ENCODE measurements around the gene PKM. TPM values are rescaled to one million over a fixed set of nuclear protein-coding genes. Genes with fewer than 3 reads are reported as not detected.
A peak's percentile ranks its signal among the peaks of the same experiment; 100 is the strongest.

Gene PKM
- polyA plus RNA-seq, 1 donor (not counting 4 experiments of a cell fraction or from before 2014, with no cell fraction given), result 3,352 TPM

GRCh38 chr15:72227192-72227586, 3.8 kb downstream of the PKM start:
- dilution Hi-C loops (cut with MboI; ENCODE audit: extremely low pct_ligation_motif_present, low sequenced_read_pairs), result no loop called here
- Histone ChIP-seq H2AFZ (ENCODE audit: control insufficient read depth, low read length) (no peak overlapping the region), H4K20me1 (ENCODE audit: control insufficient read depth, extremely low read depth, insufficient read depth, low read length) (peaks cover 31% of the 10 kb centered on the region), H3K27ac (ENCODE audit: control insufficient read depth, insufficient read depth, low read length) (peak overlapping the region; percentile 99), H3K9ac (ENCODE audit: control insufficient read depth, extremely low read depth, insufficient read depth, low read length) (peak overlapping the region; percentile 96), H3K4me3 (ENCODE audit: control insufficient read depth in 2 of 3, extremely low read depth in 1 of 3, insufficient read depth in 2 of 3, low read depth in 1 of 3, low read length in 3 of 3) (peak overlapping the region; percentile 56 to 93 (median 83)), H3K4me2 (ENCODE audit: control insufficient read depth, extremely low read depth, insufficient read depth, low read depth, low read length) (peak overlapping the region; percentile 89), H3K36me3 (ENCODE audit: control insufficient read depth in 2 of 2, extremely low read depth in 1 of 2, insufficient read depth in 2 of 2, low read length in 2 of 2) (peaks cover 12 to 35% of the 10 kb centered on the region in 2 experiments), H3K4me1 (ENCODE audit: control insufficient read depth, extremely low read depth, insufficient read depth, low read length) (peaks cover 52% of the 10 kb centered on the region), H3K27me3 (ENCODE audit: control insufficient read depth, extremely low read depth, insufficient read depth, low read length) (no peaks in the 10 kb centered on the region), H3K79me2 (ENCODE audit: control insufficient read depth, insufficient read depth, low read length) (peaks cover 79% of the 10 kb centered on the region), H3K9me1 (ENCODE audit: control insufficient read depth, extremely low read depth, insufficient read depth, low read length) (no peaks in the 10 kb centered on the region), H3K9me3 (ENCODE audit: control insufficient read depth, low read depth, low read length) (no peaks in the 10 kb centered on the region)
- no peak for TF ChIP-seq EZH2 (IDR thresholded peaks at IDR 0.05; ENCODE audit: low read length)
- TF ChIP-seq, protein P1, sequence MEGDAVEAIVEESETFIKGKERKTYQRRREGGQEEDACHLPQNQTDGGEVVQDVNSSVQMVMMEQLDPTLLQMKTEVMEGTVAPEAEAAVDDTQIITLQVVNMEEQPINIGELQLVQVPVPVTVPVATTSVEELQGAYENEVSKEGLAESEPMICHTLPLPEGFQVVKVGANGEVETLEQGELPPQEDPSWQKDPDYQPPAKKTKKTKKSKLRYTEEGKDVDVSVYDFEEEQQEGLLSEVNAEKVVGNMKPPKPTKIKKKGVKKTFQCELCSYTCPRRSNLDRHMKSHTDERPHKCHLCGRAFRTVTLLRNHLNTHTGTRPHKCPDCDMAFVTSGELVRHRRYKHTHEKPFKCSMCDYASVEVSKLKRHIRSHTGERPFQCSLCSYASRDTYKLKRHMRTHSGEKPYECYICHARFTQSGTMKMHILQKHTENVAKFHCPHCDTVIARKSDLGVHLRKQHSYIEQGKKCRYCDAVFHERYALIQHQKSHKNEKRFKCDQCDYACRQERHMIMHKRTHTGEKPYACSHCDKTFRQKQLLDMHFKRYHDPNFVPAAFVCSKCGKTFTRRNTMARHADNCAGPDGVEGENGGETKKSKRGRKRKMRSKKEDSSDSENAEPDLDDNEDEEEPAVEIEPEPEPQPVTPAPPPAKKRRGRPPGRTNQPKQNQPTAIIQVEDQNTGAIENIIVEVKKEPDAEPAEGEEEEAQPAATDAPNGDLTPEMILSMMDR (optimal IDR thresholded peaks at IDR 0.05 in 1 of 3, IDR thresholded peaks at IDR 0.05 in 1 of 3, conservative IDR thresholded peaks at IDR 0.05 in 1 of 3; ENCODE audit: extremely low read depth in 1 of 3, insufficient read depth in 2 of 3, low read length in 3 of 3), result no peak
- DNase-seq (ENCODE audit: low read depth, low spot score) (peak; percentile 87), FAIRE-seq (no peak)

DNA sequence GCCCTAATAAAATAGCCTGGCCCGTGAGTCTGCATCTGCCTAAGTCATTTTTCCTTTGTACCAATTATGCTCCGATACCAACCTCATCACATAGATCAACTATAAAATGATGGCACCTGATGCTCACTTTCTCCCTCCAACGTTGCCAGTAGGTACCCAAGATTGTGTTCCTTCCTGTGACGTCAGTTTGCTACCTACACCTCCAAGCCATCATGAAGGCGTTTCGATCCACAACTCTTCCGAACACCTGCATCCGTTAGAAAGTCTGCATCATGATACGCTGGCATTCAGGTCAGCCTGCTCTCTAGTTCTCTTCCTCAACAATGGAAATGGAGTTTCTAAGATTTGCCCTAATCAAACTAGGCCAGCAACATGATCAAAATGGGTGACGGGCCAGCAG, 7.7 kb downstream of the PKM start:
- FAIRE-seq (no peak), DNase-seq (ENCODE audit: low read depth, low spot score) (no peak)
- peaks cover 33 to 58% of the 10 kb centered on the region in 2 experiments for H3K36me3 ChIP-seq (ENCODE audit: control insufficient read depth in 2 of 2, extremely low read depth in 1 of 2, insufficient read depth in 2 of 2, low read length in 2 of 2)
- peaks cover 56% of the 10 kb centered on the region for H4K20me1 ChIP-seq (ENCODE audit: control insufficient read depth, extremely low read depth, insufficient read depth, low read length)
- peak overlapping the region in 2 of 3 experiments; percentile 8 to 29 for H3K4me3 ChIP-seq (ENCODE audit: control insufficient read depth in 2 of 3, extremely low read depth in 1 of 3, insufficient read depth in 2 of 3, low read depth in 1 of 3, low read length in 3 of 3)
- H3K4me1 ChIP-seq (ENCODE audit: control insufficient read depth, extremely low read depth, insufficient read depth, low read length), result peaks cover 55% of the 10 kb centered on the region
- no peaks in the 10 kb centered on the region for H3K9me1 ChIP-seq (ENCODE audit: control insufficient read depth, extremely low read depth, insufficient read depth, low read length)
- peak overlapping the region; percentile 73 for H3K4me2 ChIP-seq (ENCODE audit: control insufficient read depth, extremely low read depth, insufficient read depth, low read depth, low read length)
- H3K9ac ChIP-seq (ENCODE audit: control insufficient read depth, extremely low read depth, insufficient read depth, low read length), result peak overlapping the region; percentile 51
- H3K27me3 ChIP-seq (ENCODE audit: control insufficient read depth, extremely low read depth, insufficient read depth, low read length), result no peaks in the 10 kb centered on the region
- H3K9me3 ChIP-seq (ENCODE audit: control insufficient read depth, low read depth, low read length), result no peaks in the 10 kb centered on the region
- peak overlapping the region; percentile 76 for H3K27ac ChIP-seq (ENCODE audit: control insufficient read depth, insufficient read depth, low read length)
- H3K79me2 ChIP-seq (ENCODE audit: control insufficient read depth, insufficient read depth, low read length), result peaks cover 90% of the 10 kb centered on the region
- dilution Hi-C loops (cut with MboI; ENCODE audit: extremely low pct_ligation_motif_present, low sequenced_read_pairs), result no loop called here
- TF ChIP-seq, protein P1 (optimal IDR thresholded peaks at IDR 0.05 in 1 of 3, IDR thresholded peaks at IDR 0.05 in 1 of 3, conservative IDR thresholded peaks at IDR 0.05 in 1 of 3; ENCODE audit: extremely low read depth in 1 of 3, insufficient read depth in 2 of 3, low read length in 3 of 3), result no peak
- no peak for TF ChIP-seq EZH2 (IDR thresholded peaks at IDR 0.05; ENCODE audit: low read length)
- H2AFZ ChIP-seq (ENCODE audit: control insufficient read depth, low read length), result no peak overlapping the region
